Nephron progenitor cell (in vitro differentiated cells): ENCODE measurements around the gene RCSD1.

Experiments
- DNase-seq: peaks from one replicate; pipeline ENCODE4 v3.0.0; 2021
- H3K27ac Mint-ChIP-seq: 2 replicates; pipeline ENCODE4 v1.8.0; 2021; ENCODE audit warnings: mild to moderate bottlenecking, moderate library complexity, mixed read lengths
- H3K27me3 Mint-ChIP-seq: 2 replicates; pipeline ENCODE4 v1.8.0; 2021; ENCODE audit warnings: mild to moderate bottlenecking, low read depth, mixed read lengths; ENCODE audit not compliant: poor library complexity
- H3K36me3 Mint-ChIP-seq: 2 replicates; pipeline ENCODE4 v1.8.0; 2021; ENCODE audit warnings: low read depth, mixed read lengths
- H3K4me1 Mint-ChIP-seq: 2 replicates; pipeline ENCODE4 v1.8.0; 2021; ENCODE audit warnings: mixed read lengths
- H3K4me3 Mint-ChIP-seq: 2 replicates; pipeline ENCODE4 v1.8.0; 2021; ENCODE audit warnings: mild to moderate bottlenecking, moderate library complexity, mixed read lengths
- H3K9me3 Mint-ChIP-seq: 2 replicates; pipeline ENCODE4 v1.8.0; 2021; ENCODE audit warnings: mild to moderate bottlenecking, moderate library complexity, mixed read lengths
- CTCF ChIP-seq: fragments of 200-600 bp; sonication (generic); IDR thresholded peaks from 2 replicates; pipeline ENCODE4 v1.5.0; 2021; ENCODE audit warnings: antibody characterized with exemption

RCSD1 gene

GRCh38 chr1:167695756-167696561 lies 65.9 kb downstream of the RCSD1 start:
- TF ChIP-seq CTCF, result no peak
- Mint-ChIP-seq H3K36me3 (no peaks in the 10 kb centered on the region), H3K9me3 (no peaks in the 10 kb centered on the region), H3K4me1 (peaks cover 28% of the 10 kb centered on the region), H3K27me3 (peaks cover 18% of the 10 kb centered on the region), H3K4me3 (no peak overlapping the region), H3K27ac (no peak overlapping the region)
- DNase-seq, result no peak

- no peaks in the 10 kb centered on the region for H3K9me3 Mint-ChIP-seq
- peaks cover 28% of the 10 kb centered on the region for H3K4me1 Mint-ChIP-seq
- H3K4me3 Mint-ChIP-seq, result no peak overlapping the region
- DNase-seq, result no peak
- no peaks in the 10 kb centered on the region for H3K36me3 Mint-ChIP-seq
- TF ChIP-seq CTCF, result no peak
- no peak overlapping the region for H3K27ac Mint-ChIP-seq
- peaks cover 22% of the 10 kb centered on the region for H3K27me3 Mint-ChIP-seq
These were observed 67.7 kb downstream of the RCSD1 start for GRCh38 chr1:167697667-167698141.

GRCh38 chr1:167698313-167698712 lies 68.3 kb downstream of the RCSD1 start:
- Mint-ChIP-seq H3K4me3 (no peak overlapping the region), H3K9me3 (no peaks in the 10 kb centered on the region), H3K36me3 (no peaks in the 10 kb centered on the region), H3K4me1 (peaks cover 27% of the 10 kb centered on the region), H3K27me3 (peaks cover 22% of the 10 kb centered on the region), H3K27ac (no peak overlapping the region)
- TF ChIP-seq CTCF, result no peak
- no peak for DNase-seq

GRCh38 chr1:167701510-167701909 lies 71.5 kb downstream of the RCSD1 start:
- Mint-ChIP-seq H3K9me3 (no peaks in the 10 kb centered on the region), H3K4me1 (peaks cover 28% of the 10 kb centered on the region), H3K36me3 (no peaks in the 10 kb centered on the region), H3K27me3 (peaks cover 30% of the 10 kb centered on the region), H3K4me3 (no peak overlapping the region), H3K27ac (no peak overlapping the region)
- DNase-seq, result no peak
- TF ChIP-seq CTCF, result no peak

GRCh38 chr1:167703557-167703956 lies 73.5 kb downstream of the RCSD1 start:
- H3K27ac Mint-ChIP-seq, result no peak overlapping the region
- TF ChIP-seq CTCF, result no peak
- DNase-seq, result no peak
- no peaks in the 10 kb centered on the region for H3K36me3 Mint-ChIP-seq
- peaks cover 35% of the 10 kb centered on the region for H3K4me1 Mint-ChIP-seq
- no peak overlapping the region for H3K4me3 Mint-ChIP-seq
- peaks cover 30% of the 10 kb centered on the region for H3K27me3 Mint-ChIP-seq
- no peaks in the 10 kb centered on the region for H3K9me3 Mint-ChIP-seq

GRCh38 chr1:167704715-167705114 lies 74.7 kb downstream of the RCSD1 start:
- H3K27me3 Mint-ChIP-seq, result peaks cover 22% of the 10 kb centered on the region
- no peak for TF ChIP-seq CTCF
- H3K27ac Mint-ChIP-seq, result no peak overlapping the region
- no peaks in the 10 kb centered on the region for H3K9me3 Mint-ChIP-seq
- peaks cover 43% of the 10 kb centered on the region for H3K4me1 Mint-ChIP-seq
- no peak for DNase-seq
- H3K4me3 Mint-ChIP-seq, result no peak overlapping the region
- no peaks in the 10 kb centered on the region for H3K36me3 Mint-ChIP-seq
